ENCODE results near the gene DSPP.

- TF ChIP-seq CTCF (IDR thresholded peaks at IDR 0.05) (no peak), POLR2AphosphoS5 (IDR thresholded peaks at IDR 0.05) (no peak), POLR2A (IDR thresholded peaks at IDR 0.05) (no peak)
Observed at GRCh38 chr4:87592124-87592523, 16.2 kb upstream of the DSPP start.
